ENCODE results near the gene PHYKPL.

GRCh38 chr5:178212241-178213002, 20.2 kb downstream of the PHYKPL start:
- no peak for TF ChIP-seq POLR2A (IDR thresholded peaks at IDR 0.05)
- TF ChIP-seq CTCF (IDR thresholded peaks at IDR 0.05), result no peak
- no peak for TF ChIP-seq POLR2AphosphoS5 (IDR thresholded peaks at IDR 0.05)
- TF ChIP-seq EP300 (IDR thresholded peaks at IDR 0.05), result no peak
